Activated CD4-positive, alpha-beta T cell treated with anti-CD3 and anti-CD28 coated beads, Interleukin-2, amount 10 ng/mL, durations not matched to agents 7 days and 5 days (primary cell): ENCODE results near the gene FARS2. TPM values are rescaled to one million over a fixed set of nuclear protein-coding genes. Genes with fewer than 3 reads are reported as not detected.

Experiments used
- CTCF ChIA-PET: fragments of 350-600 bp; sonication (Branson Sonifier 250); formaldehyde crosslinking; loops from one replicate; lab custom pipeline; 2021; ENCODE audit warnings: antibody characterized with exemption; lab: Charles Lee
- POLR2A ChIA-PET: fragments of 350-600 bp; sonication (Branson Sonifier 250); formaldehyde crosslinking; loops from one replicate; lab custom pipeline; 2021; ENCODE audit warnings: antibody characterized with exemption; lab: Charles Lee
- DNase-seq: peaks from one replicate; pipeline ENCODE4 v3.0.0-alpha.2; 2020
- H3K27ac Mint-ChIP-seq: one replicate; pipeline ENCODE4 v1.8.0; 2021; ENCODE audit warnings: mild to moderate bottlenecking, moderate library complexity, mixed read lengths
- H3K27me3 Mint-ChIP-seq: one replicate; pipeline ENCODE4 v1.8.0; 2021; ENCODE audit warnings: mixed read lengths
- H3K36me3 Mint-ChIP-seq: one replicate; pipeline ENCODE4 v1.8.0; 2021; ENCODE audit warnings: low read depth, mixed read lengths
- H3K4me1 Mint-ChIP-seq: one replicate; pipeline ENCODE4 v1.8.0; 2021; ENCODE audit warnings: mixed read lengths
- H3K4me3 Mint-ChIP-seq: one replicate; pipeline ENCODE4 v1.8.0; 2021; ENCODE audit warnings: mild to moderate bottlenecking, moderate library complexity, mixed read lengths
- H3K9me3 Mint-ChIP-seq: one replicate; pipeline ENCODE4 v1.8.0; 2021; ENCODE audit warnings: mixed read lengths
- total RNA-seq, 2 experiments: library from RNA; stranded (reverse); gene quantifications; one replicate each; pipeline ENCODE4 v1.2.3, GENCODE V29; 2021

The FARS2 gene
- total RNA-seq, 2 experiments from 2014 or later: 17.2 to 17.5 TPM

GRCh38 chr6:5234874-5235273 lies 26.4 kb upstream of the FARS2 start:
- H3K36me3 Mint-ChIP-seq: no peaks in the 10 kb centered on the region
- no peak for DNase-seq
- POLR2A ChIA-PET: no interaction called here
- CTCF ChIA-PET: interaction anchor here (1.0 to 1.5 kb wide), 2 partner anchors 18 to 52 kb away, joined by 3 read pairs; no protein-coding TSS in a partner anchor
- H3K27me3 Mint-ChIP-seq: no peaks in the 10 kb centered on the region
- H3K4me3 Mint-ChIP-seq: no peak overlapping the region
- no peak overlapping the region for H3K27ac Mint-ChIP-seq
- no peaks in the 10 kb centered on the region for H3K9me3 Mint-ChIP-seq
- peaks cover 7% of the 10 kb centered on the region for H3K4me1 Mint-ChIP-seq

GRCh38 chr6:5235830-5236229 lies 25.5 kb upstream of the FARS2 start:
- CTCF ChIA-PET: interaction anchor here (1.0 to 1.5 kb wide), 4 partner anchors 13 to 53 kb away, joined by 3 read pairs; no protein-coding TSS in a partner anchor
- POLR2A ChIA-PET: no interaction called here
- Mint-ChIP-seq H3K4me1 (peaks cover 7% of the 10 kb centered on the region), H3K4me3 (no peak overlapping the region), H3K36me3 (no peaks in the 10 kb centered on the region), H3K27ac (no peak overlapping the region), H3K9me3 (no peaks in the 10 kb centered on the region), H3K27me3 (no peaks in the 10 kb centered on the region)
- no peak for DNase-seq

GRCh38 chr6:5237805-5238204 lies 23.5 kb upstream of the FARS2 start:
- H3K9me3 Mint-ChIP-seq: no peaks in the 10 kb centered on the region
- no peaks in the 10 kb centered on the region for H3K27me3 Mint-ChIP-seq
- no peak overlapping the region for H3K4me3 Mint-ChIP-seq
- DNase-seq: no peak
- peaks cover 2% of the 10 kb centered on the region for H3K4me1 Mint-ChIP-seq
- no peak overlapping the region for H3K27ac Mint-ChIP-seq
- CTCF ChIA-PET: interaction anchor here (1.2 kb wide), 1 partner anchor 11 kb away, joined by 3 read pairs; no protein-coding TSS in a partner anchor
- H3K36me3 Mint-ChIP-seq: no peaks in the 10 kb centered on the region
- POLR2A ChIA-PET: no interaction called here

GRCh38 chr6:5238336-5238735 lies 23.0 kb upstream of the FARS2 start:
- ChIA-PET POLR2A (no interaction called here), CTCF (no interaction called here)

GRCh38 chr6:5241252-5241651 lies 20.1 kb upstream of the FARS2 start:
- POLR2A ChIA-PET: no interaction called here
- H3K36me3 Mint-ChIP-seq: no peaks in the 10 kb centered on the region
- DNase-seq: no peak
- H3K4me3 Mint-ChIP-seq: no peak overlapping the region
- no peaks in the 10 kb centered on the region for H3K4me1 Mint-ChIP-seq
- no peaks in the 10 kb centered on the region for H3K9me3 Mint-ChIP-seq
- no peak overlapping the region for H3K27ac Mint-ChIP-seq
- no peaks in the 10 kb centered on the region for H3K27me3 Mint-ChIP-seq
- CTCF ChIA-PET: no interaction called here

More at GRCh38 chr6:5238336-5238735, 23.0 kb upstream of the FARS2 start:
- no peak overlapping the region for H3K27ac Mint-ChIP-seq
- no peaks in the 10 kb centered on the region for H3K27me3 Mint-ChIP-seq
- no peak overlapping the region for H3K4me3 Mint-ChIP-seq
- DNase-seq: no peak
- no peaks in the 10 kb centered on the region for H3K4me1 Mint-ChIP-seq
- no peaks in the 10 kb centered on the region for H3K36me3 Mint-ChIP-seq
- H3K9me3 Mint-ChIP-seq: no peaks in the 10 kb centered on the region

GRCh38 chr6:5243069-5243468 lies 18.2 kb upstream of the FARS2 start:
- ChIA-PET CTCF (interaction anchor here (0.6 kb wide), 1 partner anchor 40 kb away, joined by 3 read pairs; no protein-coding TSS in a partner anchor), POLR2A (no interaction called here)
- Mint-ChIP-seq H3K27me3 (no peaks in the 10 kb centered on the region), H3K4me1 (no peaks in the 10 kb centered on the region), H3K9me3 (no peaks in the 10 kb centered on the region), H3K36me3 (no peaks in the 10 kb centered on the region), H3K4me3 (no peak overlapping the region), H3K27ac (no peak overlapping the region)
- DNase-seq: no peak

GRCh38 chr6:5246141-5247097 lies 14.9 kb upstream of the FARS2 start:
- peaks cover 5% of the 10 kb centered on the region for H3K36me3 Mint-ChIP-seq
- H3K9me3 Mint-ChIP-seq: no peaks in the 10 kb centered on the region
- ChIA-PET POLR2A (no interaction called here), CTCF (interaction anchor here (0.5 kb wide), 1 partner anchor 254 kb away, joined by 3 read pairs; no protein-coding TSS in a partner anchor)
- H3K4me3 Mint-ChIP-seq: no peak overlapping the region
- DNase-seq: no peak
- H3K27me3 Mint-ChIP-seq: no peaks in the 10 kb centered on the region
- no peak overlapping the region for H3K27ac Mint-ChIP-seq
- H3K4me1 Mint-ChIP-seq: no peaks in the 10 kb centered on the region

GRCh38 chr6:5247201-5247600 lies 14.1 kb upstream of the FARS2 start:
- Mint-ChIP-seq H3K4me1 (no peaks in the 10 kb centered on the region), H3K36me3 (peaks cover 7% of the 10 kb centered on the region), H3K27ac (no peak overlapping the region), H3K27me3 (no peaks in the 10 kb centered on the region), H3K9me3 (no peaks in the 10 kb centered on the region), H3K4me3 (no peak overlapping the region)
- ChIA-PET POLR2A (no interaction called here), CTCF (no interaction called here)
- DNase-seq: no peak

GRCh38 chr6:5248302-5249098 lies 12.8 kb upstream of the FARS2 start:
- Mint-ChIP-seq H3K27ac (no peak overlapping the region), H3K27me3 (no peaks in the 10 kb centered on the region), H3K4me1 (no peaks in the 10 kb centered on the region), H3K9me3 (no peaks in the 10 kb centered on the region), H3K36me3 (peaks cover 14% of the 10 kb centered on the region), H3K4me3 (no peak overlapping the region)
- ChIA-PET CTCF (interaction anchor here (1.5 kb wide), 1 partner anchor 55 kb away, joined by 4 read pairs; no protein-coding TSS in a partner anchor), POLR2A (no interaction called here)
- DNase-seq: no peak

- Mint-ChIP-seq H3K36me3 (peaks cover 16% of the 10 kb centered on the region), H3K27ac (no peak overlapping the region), H3K4me1 (no peaks in the 10 kb centered on the region), H3K9me3 (no peaks in the 10 kb centered on the region), H3K4me3 (no peak overlapping the region), H3K27me3 (no peaks in the 10 kb centered on the region)
- ChIA-PET CTCF (no interaction called here), POLR2A (no interaction called here)
- no peak for DNase-seq
Observed at GRCh38 chr6:5249451-5250122, 11.7 kb upstream of the FARS2 start.

GRCh38 chr6:5250451-5250850 lies 10.9 kb upstream of the FARS2 start:
- no peak for DNase-seq
- CTCF ChIA-PET: no interaction called here
- Mint-ChIP-seq H3K27ac (no peak overlapping the region), H3K36me3 (peaks cover 18% of the 10 kb centered on the region), H3K9me3 (no peaks in the 10 kb centered on the region), H3K27me3 (no peaks in the 10 kb centered on the region), H3K4me3 (no peak overlapping the region), H3K4me1 (no peaks in the 10 kb centered on the region)
- POLR2A ChIA-PET: no interaction called here

GRCh38 chr6:5250911-5251310 lies 10.4 kb upstream of the FARS2 start:
- POLR2A ChIA-PET: no interaction called here
- Mint-ChIP-seq H3K36me3 (peaks cover 18% of the 10 kb centered on the region), H3K27me3 (no peaks in the 10 kb centered on the region), H3K4me3 (no peak overlapping the region), H3K9me3 (no peaks in the 10 kb centered on the region), H3K4me1 (no peaks in the 10 kb centered on the region), H3K27ac (no peak overlapping the region)
- peak; percentile 17 for DNase-seq
- CTCF ChIA-PET: no interaction called here
